ENCODE measurements around the gene PTPRN2. TPM values are rescaled to one million over a fixed set of nuclear protein-coding genes. Genes with fewer than 3 reads are reported as not detected.

The PTPRN2 gene
- total and polyA plus RNA-seq, 2 donors, result 1.7 to 1.9 TPM

- Histone ChIP-seq H3K4me1 (ENCODE audit: control insufficient read depth in 2 of 2, insufficient read depth in 2 of 2, low read length in 2 of 2) (no peaks in the 10 kb centered on the region), H3K4me3 (ENCODE audit: low read length in 2 of 2) (no peak overlapping the region), H3K27ac (ENCODE audit: low read depth in 1 of 2, low read length in 1 of 2) (no peak overlapping the region), H3K9me3 (ENCODE audit: control insufficient read depth in 2 of 2, insufficient read depth in 1 of 2, low read length in 1 of 2) (no peaks in the 10 kb centered on the region), H3K36me3 (ENCODE audit: control insufficient read depth in 2 of 2, insufficient read depth in 2 of 2, low read length in 1 of 2) (no peaks in the 10 kb centered on the region), H3K27me3 (ENCODE audit: control insufficient read depth in 2 of 2, insufficient read depth in 1 of 2, low read length in 1 of 2) (peaks cover 0 to 5% of the 10 kb centered on the region in 2 donors)
- 97% methylated on average over 47 of the region's 47 CpGs for WGBS
- DNase-seq (ENCODE audit: low read depth in 6 of 9, low spot score in 9 of 9), result no peak
These were observed 97.3 kb downstream of the PTPRN2 start for GRCh38 chr7:158490171-158490782.

GRCh38 chr7:158489462-158490155 is 98.0 kb downstream of the PTPRN2 start:
- 95% methylated on average over 51 of the region's 51 CpGs for WGBS

GRCh38 chr7:158488181-158488971 is 99.2 kb downstream of the PTPRN2 start:
- no peaks in the 10 kb centered on the region for H3K9me3 ChIP-seq (ENCODE audit: control insufficient read depth in 2 of 2, insufficient read depth in 1 of 2, low read length in 1 of 2)
- DNase-seq (ENCODE audit: low read depth in 6 of 9, low spot score in 9 of 9), result no peak
- 95% methylated on average over 42 of the region's 42 CpGs for WGBS
- no peak overlapping the region for H3K4me3 ChIP-seq (ENCODE audit: low read length in 2 of 2)
- no peak overlapping the region for H3K27ac ChIP-seq (ENCODE audit: low read depth in 1 of 2, low read length in 1 of 2)
- H3K4me1 ChIP-seq (ENCODE audit: control insufficient read depth in 2 of 2, insufficient read depth in 2 of 2, low read length in 2 of 2), result no peaks in the 10 kb centered on the region
- no peaks in the 10 kb centered on the region for H3K27me3 ChIP-seq (ENCODE audit: control insufficient read depth in 2 of 2, insufficient read depth in 1 of 2, low read length in 1 of 2)
- no peaks in the 10 kb centered on the region for H3K36me3 ChIP-seq (ENCODE audit: control insufficient read depth in 2 of 2, insufficient read depth in 2 of 2, low read length in 1 of 2)

More at GRCh38 chr7:158489462-158490155, 98.0 kb downstream of the PTPRN2 start:
- Histone ChIP-seq H3K9me3 (ENCODE audit: control insufficient read depth in 2 of 2, insufficient read depth in 1 of 2, low read length in 1 of 2) (no peaks in the 10 kb centered on the region), H3K27ac (ENCODE audit: low read depth in 1 of 2, low read length in 1 of 2) (no peak overlapping the region), H3K4me1 (ENCODE audit: control insufficient read depth in 2 of 2, insufficient read depth in 2 of 2, low read length in 2 of 2) (no peaks in the 10 kb centered on the region), H3K4me3 (ENCODE audit: low read length in 2 of 2) (no peak overlapping the region), H3K27me3 (ENCODE audit: control insufficient read depth in 2 of 2, insufficient read depth in 1 of 2, low read length in 1 of 2) (no peaks in the 10 kb centered on the region), H3K36me3 (ENCODE audit: control insufficient read depth in 2 of 2, insufficient read depth in 2 of 2, low read length in 1 of 2) (no peaks in the 10 kb centered on the region)
- no peak for DNase-seq (ENCODE audit: low read depth in 6 of 9, low spot score in 9 of 9)

- Histone ChIP-seq H3K27me3 (ENCODE audit: control insufficient read depth in 2 of 2, insufficient read depth in 1 of 2, low read length in 1 of 2) (no peaks in the 10 kb centered on the region), H3K4me1 (ENCODE audit: control insufficient read depth in 2 of 2, insufficient read depth in 2 of 2, low read length in 2 of 2) (no peaks in the 10 kb centered on the region), H3K27ac (ENCODE audit: low read depth in 1 of 2, low read length in 1 of 2) (no peak overlapping the region), H3K9me3 (ENCODE audit: control insufficient read depth in 2 of 2, insufficient read depth in 1 of 2, low read length in 1 of 2) (no peaks in the 10 kb centered on the region), H3K4me3 (ENCODE audit: low read length in 2 of 2) (no peak overlapping the region), H3K36me3 (ENCODE audit: control insufficient read depth in 2 of 2, insufficient read depth in 2 of 2, low read length in 1 of 2) (no peaks in the 10 kb centered on the region)
- no peak for DNase-seq (ENCODE audit: low read depth in 6 of 9, low spot score in 9 of 9)
- 84% methylated on average over 18 of the region's 18 CpGs for WGBS
These were observed 99.9 kb downstream of the PTPRN2 start for GRCh38 chr7:158487631-158488151.

GRCh38 chr7:158486919-158487318 is 100.7 kb downstream of the PTPRN2 start:
- Histone ChIP-seq H3K36me3 (ENCODE audit: control insufficient read depth in 2 of 2, insufficient read depth in 2 of 2, low read length in 1 of 2) (no peaks in the 10 kb centered on the region), H3K9me3 (ENCODE audit: control insufficient read depth in 2 of 2, insufficient read depth in 1 of 2, low read length in 1 of 2) (no peaks in the 10 kb centered on the region), H3K4me1 (ENCODE audit: control insufficient read depth in 2 of 2, insufficient read depth in 2 of 2, low read length in 2 of 2) (no peaks in the 10 kb centered on the region), H3K4me3 (ENCODE audit: low read length in 2 of 2) (no peak overlapping the region), H3K27me3 (ENCODE audit: control insufficient read depth in 2 of 2, insufficient read depth in 1 of 2, low read length in 1 of 2) (no peaks in the 10 kb centered on the region), H3K27ac (ENCODE audit: low read depth in 1 of 2, low read length in 1 of 2) (no peak overlapping the region)
- 97% methylated on average over 8 of the region's 8 CpGs for WGBS
- no peak for DNase-seq (ENCODE audit: low read depth in 6 of 9, low spot score in 9 of 9)

GRCh38 chr7:158484801-158485531 is 102.7 kb downstream of the PTPRN2 start:
- H3K9me3 ChIP-seq (ENCODE audit: control insufficient read depth in 2 of 2, insufficient read depth in 1 of 2, low read length in 1 of 2), result no peaks in the 10 kb centered on the region
- no peak for DNase-seq (ENCODE audit: low read depth in 6 of 9, low spot score in 9 of 9)
- H3K4me3 ChIP-seq (ENCODE audit: low read length in 2 of 2), result no peak overlapping the region
- no peaks in the 10 kb centered on the region for H3K36me3 ChIP-seq (ENCODE audit: control insufficient read depth in 2 of 2, insufficient read depth in 2 of 2, low read length in 1 of 2)
- H3K4me1 ChIP-seq (ENCODE audit: control insufficient read depth in 2 of 2, insufficient read depth in 2 of 2, low read length in 2 of 2), result no peaks in the 10 kb centered on the region
- H3K27ac ChIP-seq (ENCODE audit: low read depth in 1 of 2, low read length in 1 of 2), result no peak overlapping the region
- H3K27me3 ChIP-seq (ENCODE audit: control insufficient read depth in 2 of 2, insufficient read depth in 1 of 2, low read length in 1 of 2), result no peaks in the 10 kb centered on the region
- 95% methylated on average over 48 of the region's 50 CpGs for WGBS

- Histone ChIP-seq H3K9me3 (ENCODE audit: control insufficient read depth in 2 of 2, insufficient read depth in 1 of 2, low read length in 1 of 2) (no peaks in the 10 kb centered on the region), H3K4me1 (ENCODE audit: control insufficient read depth in 2 of 2, insufficient read depth in 2 of 2, low read length in 2 of 2) (no peaks in the 10 kb centered on the region), H3K27me3 (ENCODE audit: control insufficient read depth in 2 of 2, insufficient read depth in 1 of 2, low read length in 1 of 2) (no peaks in the 10 kb centered on the region), H3K27ac (ENCODE audit: low read depth in 1 of 2, low read length in 1 of 2) (no peak overlapping the region), H3K4me3 (ENCODE audit: low read length in 2 of 2) (no peak overlapping the region), H3K36me3 (ENCODE audit: control insufficient read depth in 2 of 2, insufficient read depth in 2 of 2, low read length in 1 of 2) (no peaks in the 10 kb centered on the region)
- DNase-seq (ENCODE audit: low read depth in 6 of 9, low spot score in 9 of 9), result no peak
- 96% methylated on average over 3 of the region's 3 CpGs for WGBS
These were observed 105.1 kb downstream of the PTPRN2 start for GRCh38 chr7:158482480-158482879.

GRCh38 chr7:158479664-158480025 is 108.0 kb downstream of the PTPRN2 start:
- Histone ChIP-seq H3K27me3 (ENCODE audit: control insufficient read depth in 2 of 2, insufficient read depth in 1 of 2, low read length in 1 of 2) (no peaks in the 10 kb centered on the region), H3K4me3 (ENCODE audit: low read length in 2 of 2) (no peak overlapping the region), H3K36me3 (ENCODE audit: control insufficient read depth in 2 of 2, insufficient read depth in 2 of 2, low read length in 1 of 2) (no peaks in the 10 kb centered on the region), H3K4me1 (ENCODE audit: control insufficient read depth in 2 of 2, insufficient read depth in 2 of 2, low read length in 2 of 2) (no peaks in the 10 kb centered on the region), H3K9me3 (ENCODE audit: control insufficient read depth in 2 of 2, insufficient read depth in 1 of 2, low read length in 1 of 2) (no peaks in the 10 kb centered on the region), H3K27ac (ENCODE audit: low read depth in 1 of 2, low read length in 1 of 2) (no peak overlapping the region)
- WGBS, result 95% methylated on average over 14 of the region's 14 CpGs
- no peak for DNase-seq (ENCODE audit: low read depth in 6 of 9, low spot score in 9 of 9)

All from thymus (tissue), 11 donors.